Suppressor macrophage treated with lipopolysaccharide for 4 hours (primary cell): Measurements from ENCODE around the gene GCNA.
"Not testable (repeated sequence)": the region's sequence is repeated elsewhere in the genome, so short reads cannot be mapped to it uniquely, and the experiment has no call there.

Source experiments
- DNase-seq: peaks from one replicate; pipeline ENCODE4 v3.0.0-alpha.2; 2020

GCNA gene

DNA sequence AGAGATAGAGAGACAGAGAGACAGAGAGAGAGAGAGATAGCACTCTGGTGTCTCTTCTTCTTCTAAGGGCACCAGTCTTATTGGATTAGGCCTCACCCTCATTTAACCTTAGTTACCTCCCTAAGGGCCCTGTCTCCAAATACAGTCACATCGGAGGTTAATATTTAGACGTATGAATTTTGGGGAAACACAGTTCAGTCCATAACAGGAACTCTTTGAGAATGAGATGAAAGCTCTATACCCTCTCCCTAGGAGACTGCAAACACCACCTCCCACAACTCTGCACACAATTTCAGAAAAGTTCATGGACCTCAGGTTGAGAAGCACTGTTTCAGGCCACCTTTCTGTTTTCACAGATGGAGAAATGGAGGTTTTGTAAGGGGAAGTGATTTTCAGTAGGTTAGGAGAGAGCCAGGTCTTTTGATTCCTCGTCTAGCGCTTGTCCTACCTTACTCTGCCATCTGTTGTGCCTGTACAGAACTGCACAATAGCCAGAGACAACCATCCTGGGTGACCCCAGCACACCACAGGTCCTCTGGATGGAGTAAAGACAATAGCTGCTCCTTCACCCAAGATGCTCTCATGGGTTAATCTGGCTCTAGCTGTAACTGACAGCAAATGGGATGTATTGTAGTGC, 72.2 kb downstream of the GCNA start:
- DNase-seq, result no peak

DNA sequence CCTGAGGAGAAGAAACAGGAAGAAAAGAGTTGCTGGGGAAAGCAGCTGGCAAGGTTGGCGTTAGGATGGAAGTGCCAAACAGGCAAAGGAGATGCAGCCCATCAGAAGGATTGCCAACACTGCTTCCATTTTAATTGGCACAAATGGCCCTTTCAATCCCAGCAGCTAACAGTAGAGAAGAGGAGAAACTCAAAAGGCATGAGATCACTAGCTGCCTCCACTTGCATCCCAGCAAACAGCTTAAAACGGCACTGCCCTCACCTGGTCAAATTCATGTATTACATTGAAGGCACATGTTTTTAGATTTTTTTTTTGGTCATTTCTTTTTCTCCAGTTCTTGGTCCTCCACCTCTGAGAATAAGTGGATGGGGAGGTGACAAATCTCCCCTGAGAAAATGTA, 74.2 kb downstream of the GCNA start:
- peak; percentile 48 for DNase-seq

DNA sequence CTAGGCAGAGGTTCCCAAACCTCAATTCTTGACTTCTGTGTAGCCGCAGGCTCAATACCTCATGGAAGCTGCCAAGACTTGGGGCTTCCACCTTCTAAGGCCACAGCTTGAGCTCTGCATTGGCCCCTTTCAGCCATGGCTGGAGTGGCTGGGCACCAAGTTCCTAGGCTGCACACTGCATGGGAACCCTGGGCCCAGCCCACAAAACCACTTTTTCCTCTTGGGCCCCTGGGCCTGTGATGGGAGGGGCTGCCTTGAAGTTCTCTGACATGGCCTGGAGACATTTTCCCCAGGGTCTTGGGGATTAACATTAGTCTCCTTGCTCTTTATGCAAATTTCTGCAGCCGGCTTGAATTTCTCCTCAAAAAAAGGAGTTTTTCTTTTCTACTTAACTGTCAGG, 75.1 kb downstream of the GCNA start:
- DNase-seq, result no peak

DNA sequence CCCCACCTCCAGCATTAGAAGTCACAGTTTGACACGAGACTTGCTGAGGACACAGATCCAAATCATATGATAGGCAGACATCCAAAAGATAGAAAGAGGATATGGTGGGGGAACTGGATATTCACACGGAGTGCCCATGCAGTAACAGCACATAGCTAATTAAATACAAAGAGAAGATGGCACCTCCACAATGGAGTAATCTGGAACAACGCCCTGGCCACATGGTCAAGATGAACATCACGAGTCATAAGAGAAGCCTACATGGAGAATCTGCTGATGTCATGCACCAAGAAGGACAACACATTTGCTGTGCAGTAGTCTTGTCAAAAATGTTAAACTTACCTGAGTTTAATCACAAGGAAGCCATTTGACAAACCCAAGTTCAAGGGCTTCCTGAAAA, 79.0 kb downstream of the GCNA start:
- DNase-seq, result no peak

DNA sequence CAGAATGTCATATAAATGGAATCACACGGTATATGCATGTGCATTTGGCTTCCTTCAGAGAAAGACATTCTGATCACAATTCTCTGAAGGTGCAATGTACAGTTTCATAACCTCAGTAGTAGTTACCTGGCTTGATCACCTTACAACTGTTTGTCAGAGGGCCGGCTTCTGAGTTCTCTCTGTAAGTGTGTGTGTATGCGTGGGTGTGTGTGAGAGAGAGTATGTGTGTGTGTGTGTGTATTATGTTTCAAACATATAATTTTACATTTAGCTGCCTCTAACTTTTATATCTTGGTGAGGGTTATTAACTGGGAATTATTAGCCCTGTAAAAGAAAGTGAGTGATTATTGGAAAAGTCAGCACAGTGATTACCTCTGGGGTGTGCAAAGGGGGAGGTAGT, 81.1 kb downstream of the GCNA start:
- no peak for DNase-seq

DNA sequence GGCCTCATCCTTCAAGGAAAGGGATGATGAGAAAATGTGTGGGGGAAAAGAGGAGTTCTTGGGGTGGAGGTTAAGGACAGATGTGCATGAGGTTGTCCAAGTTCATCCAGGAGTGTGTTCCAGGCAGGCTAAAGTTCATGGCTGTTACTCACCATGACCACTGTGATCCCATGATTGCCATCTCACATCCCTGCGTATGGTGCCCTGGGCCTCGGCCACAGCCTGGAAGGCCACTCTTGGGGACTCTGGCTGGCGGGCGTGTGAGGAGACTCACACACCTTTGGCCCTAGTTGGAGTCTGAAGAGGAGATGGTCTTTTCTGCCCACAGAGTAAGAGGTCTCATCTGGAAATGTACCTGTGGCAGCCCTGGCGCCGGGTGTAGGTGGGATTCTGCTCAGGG, 81.7 kb downstream of the GCNA start:
- no peak for DNase-seq

DNA sequence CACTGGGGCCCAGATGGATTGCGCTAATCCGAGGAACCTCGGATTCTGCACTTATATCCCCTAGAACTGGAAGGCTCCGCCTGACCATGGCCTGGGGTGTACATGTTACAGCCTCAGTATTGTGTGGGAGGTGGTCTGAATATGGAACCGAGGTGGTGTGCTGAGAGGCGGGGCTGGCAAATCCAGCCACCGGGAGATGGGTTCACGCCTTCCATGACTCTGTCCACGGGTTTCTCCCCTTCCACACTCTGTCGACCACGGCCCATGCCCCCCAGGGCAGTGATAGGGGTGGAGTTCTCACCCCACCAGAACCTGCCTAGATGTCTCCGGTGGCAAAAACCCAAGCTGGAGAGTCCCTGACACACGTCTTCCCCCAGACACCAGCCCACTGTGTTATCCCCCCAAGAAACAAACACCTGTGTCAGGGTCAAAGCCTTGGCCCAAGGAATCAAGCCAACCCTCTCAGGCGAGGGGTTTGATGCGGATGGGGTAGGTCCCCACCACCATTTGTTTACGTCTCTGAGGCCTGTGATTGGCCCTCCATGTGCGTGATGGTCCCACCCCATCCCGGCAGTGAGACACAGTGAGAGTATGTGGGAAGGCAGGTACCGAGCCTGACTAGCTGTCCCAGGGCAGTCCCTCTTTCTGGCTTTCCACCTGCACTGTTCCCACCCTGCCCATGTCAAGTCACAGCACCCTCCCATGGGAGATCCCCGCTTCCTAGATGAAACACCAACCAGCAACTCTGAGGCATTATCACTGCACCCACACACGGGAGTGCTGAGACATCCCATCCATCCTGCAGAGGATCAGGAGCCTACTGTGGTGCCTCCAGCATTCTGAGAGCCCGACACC, 82.6 kb downstream of the GCNA start:
- no peak for DNase-seq

DNA sequence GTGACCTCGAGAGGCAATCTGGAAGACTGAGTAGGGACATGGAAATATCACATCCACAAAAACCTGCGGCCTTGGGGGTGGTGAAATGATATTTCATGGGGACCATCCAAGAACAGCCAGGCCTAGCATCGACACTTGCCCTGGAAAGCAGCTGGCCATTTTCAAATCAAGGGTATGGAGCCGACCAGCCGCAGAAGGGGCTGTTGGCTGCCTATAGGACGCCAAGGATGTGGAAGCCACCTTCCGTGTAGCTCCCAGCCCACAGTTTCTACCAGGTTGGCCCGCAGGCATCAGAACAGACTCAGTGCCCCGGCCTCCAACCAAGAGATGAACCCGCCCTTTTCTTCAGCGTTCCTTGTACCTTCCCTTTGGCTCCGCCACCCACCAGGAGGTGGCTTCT, 83.7 kb downstream of the GCNA start:
- no peak for DNase-seq

DNA sequence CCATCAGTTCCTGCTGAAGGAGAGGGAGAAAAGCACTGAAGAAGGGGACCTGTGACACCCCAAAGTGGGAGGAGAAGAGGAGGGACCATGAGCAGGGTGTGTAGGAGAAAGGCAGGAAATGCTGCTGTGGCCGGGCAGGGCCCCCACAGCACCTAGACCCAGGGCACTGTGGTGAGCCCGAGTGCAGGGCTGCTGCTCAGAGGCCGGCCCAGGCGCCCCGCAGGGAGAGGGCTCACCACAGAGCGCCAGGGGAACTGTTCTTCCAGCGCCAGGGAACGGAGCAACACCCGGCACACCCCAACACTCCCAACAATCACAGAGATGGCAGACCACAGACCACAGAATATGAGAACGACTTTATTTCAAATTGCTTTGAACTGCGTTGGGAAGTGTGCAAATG, 84.4 kb downstream of the GCNA start:
- not testable (repeated sequence) for DNase-seq
